Endothelial cell of umbilical vein (primary cell): Measurements from ENCODE around the gene B4GALNT3. TPM values are rescaled to one million over a fixed set of nuclear protein-coding genes. Genes with fewer than 3 reads are reported as not detected.

Source experiments
- BruUV-seq: library from RNA; stranded (reverse); fragments of 400-500 nt; replicated peaks from 2 replicates; lab custom pipeline; 2021; lab: Mats Ljungman, UMichigan
- CTCF ChIA-PET: fragments of 300-600, 350-600 bp; sonication (Branson Sonifier 250); formaldehyde crosslinking; loops from one replicate; lab custom pipeline; 2021; ENCODE audit warnings: antibody characterized with exemption, inconsistent platforms; lab: Charles Lee
- POLR2A ChIA-PET: fragments of 300-600, 350-600 bp; sonication (Branson Sonifier 250); formaldehyde crosslinking; loops from one replicate; lab custom pipeline; 2021; ENCODE audit warnings: antibody characterized with exemption, inconsistent platforms; lab: Charles Lee
- DNase-seq: peaks from one replicate; pipeline ENCODE4 v3.0.0-alpha.2; 2011; ENCODE audit warnings: low read depth, low spot score
- FAIRE-seq: peaks from 2 replicates; lab custom pipeline; 2011; peaks lifted over from hg19 to GRCh38; lab: Jason Lieb, UNC
- H2AFZ ChIP-seq: 2 replicates; pipeline ENCODE4 v1.6.0; 2012; ENCODE audit warnings: low read depth, low read length, control low read depth, inconsistent platforms
- H3K27ac ChIP-seq: 2 replicates; pipeline ENCODE4 v1.5.1; 2011; ENCODE audit warnings: low read depth, mild to moderate bottlenecking, control low read depth, low read length, moderate library complexity; ENCODE audit not compliant: insufficient read depth
- H3K27me3 ChIP-seq, 2 experiments: 2 replicates each; pipeline versions ENCODE4 v1.6.0 to v1.6.1; 2011; ENCODE audit warnings: low read length in 2 of 2, mixed read lengths in 1 of 2; ENCODE audit not compliant: control insufficient read depth in 2 of 2, insufficient read depth in 2 of 2
- H3K36me3 ChIP-seq, 2 experiments: 2 replicates in 1 of 2; 3 replicates in 1 of 2; pipeline ENCODE4 v1.5.1; 2011; ENCODE audit warnings: low read length in 2 of 2, mild to moderate bottlenecking in 1 of 2, moderate library complexity in 1 of 2; ENCODE audit not compliant: control insufficient read depth in 2 of 2, insufficient read depth in 2 of 2; ENCODE audit errors: extremely low read depth in 1 of 2
- H3K4me1 ChIP-seq: 3 replicates; pipeline ENCODE4 v1.5.1; 2011; ENCODE audit warnings: mild to moderate bottlenecking, low read length; ENCODE audit not compliant: control insufficient read depth, insufficient read depth; ENCODE audit errors: extremely low read depth
- H3K4me2 ChIP-seq: 2 replicates; pipeline ENCODE4 v1.6.1; 2011; ENCODE audit warnings: low read length, control low read depth, mixed read lengths; ENCODE audit not compliant: insufficient read depth
- H3K4me3 ChIP-seq, 3 experiments: fragments of 200-600 bp in 1 of 3; sonication (generic), shearing (Covaris generic) in 1 of 3; replicated peaks in 1 of 3; 2 replicates each; pipeline ENCODE4 v1.5.1; 2011 to 2016; ENCODE audit warnings: control low read depth in 3 of 3, low read length in 3 of 3, mild to moderate bottlenecking in 2 of 3, inconsistent platforms in 1 of 3, low read depth in 1 of 3, moderate library complexity in 1 of 3; ENCODE audit not compliant: insufficient read depth in 1 of 3
- H3K79me2 ChIP-seq: 2 replicates; pipeline ENCODE4 v1.6.0; 2012; ENCODE audit warnings: low read length, inconsistent platforms; ENCODE audit not compliant: control insufficient read depth, insufficient read depth
- H3K9ac ChIP-seq: replicated peaks from 2 replicates; pipeline ENCODE3; 2011; ENCODE audit warnings: low read length, control low read depth; ENCODE audit not compliant: insufficient read depth; ENCODE audit errors: extremely low read depth
- H3K9me1 ChIP-seq: replicated peaks from 3 replicates; pipeline ENCODE4 v1.6.0; 2011; ENCODE audit warnings: mild to moderate bottlenecking, low read length; ENCODE audit not compliant: control insufficient read depth, insufficient read depth; ENCODE audit errors: extremely low read depth
- H3K9me3 ChIP-seq: replicated peaks from 2 replicates; pipeline ENCODE4 v1.5.1; 2012; ENCODE audit warnings: low read length, inconsistent platforms; ENCODE audit not compliant: control insufficient read depth, insufficient read depth
- H4K20me1 ChIP-seq: replicated peaks from 2 replicates; pipeline ENCODE3; 2011; ENCODE audit warnings: mild to moderate bottlenecking, low read length; ENCODE audit not compliant: control insufficient read depth, insufficient read depth; ENCODE audit errors: extremely low read depth
- CTCF ChIP-seq, 2 donors: IDR thresholded peaks; 1 replicate in 1 of 2; 2 replicates in 1 of 2; pipeline ENCODE4 v1.5.1; 2011; ENCODE audit warnings: low read length in 2 of 2, mild to moderate bottlenecking in 2 of 2, moderate library complexity in 2 of 2, control low read depth in 1 of 2, inconsistent platforms in 1 of 2, low read depth in 1 of 2; ENCODE audit not compliant: insufficient read depth in 1 of 2; ENCODE audit errors: extremely low read depth in 1 of 2
- EZH2 ChIP-seq: IDR thresholded peaks from 2 replicates; pipeline ENCODE4 v1.6.1; 2012; ENCODE audit warnings: borderline replicate concordance, low read depth, mild to moderate bottlenecking, moderate library complexity, low read length, inconsistent platforms; ENCODE audit not compliant: severe bottlenecking
- FOS ChIP-seq: IDR thresholded peaks from 2 replicates; pipeline ENCODE4 v1.6.1; 2011; ENCODE audit warnings: mild to moderate bottlenecking, low read length, moderate library complexity, borderline replicate concordance; ENCODE audit not compliant: insufficient read depth
- GATA2 ChIP-seq: IDR thresholded peaks from 2 replicates; pipeline ENCODE4 v1.7.0; 2011; ENCODE audit warnings: low read depth, mild to moderate bottlenecking, moderate library complexity, mixed read lengths, low read length; ENCODE audit not compliant: insufficient read length, insufficient read depth
- JUN ChIP-seq: IDR thresholded peaks from 2 replicates; pipeline ENCODE4 v1.6.1; 2011; ENCODE audit warnings: borderline replicate concordance, low read depth; ENCODE audit not compliant: insufficient read length, insufficient read depth
- MAX ChIP-seq: IDR thresholded peaks from 2 replicates; pipeline ENCODE4 v1.6.1; 2011; ENCODE audit not compliant: insufficient read depth, insufficient read length
- MYC ChIP-seq: IDR thresholded peaks from one replicate; pipeline ENCODE4 v1.6.1; 2011; ENCODE audit warnings: mild to moderate bottlenecking, low read depth, low read length
- POLR2A ChIP-seq: IDR thresholded peaks from 2 replicates; pipeline ENCODE4 v1.6.1; 2012; ENCODE audit warnings: low read depth, mild to moderate bottlenecking, control low read depth, low read length
- POLR2AphosphoS5 ChIP-seq: IDR thresholded peaks from 2 replicates; pipeline ENCODE4 v1.6.1; 2012; ENCODE audit warnings: low read depth, mild to moderate bottlenecking, control low read depth, low read length, moderate library complexity; ENCODE audit not compliant: insufficient read depth
- dilution Hi-C: fragments of 300-500 bp; cut with MboI; formaldehyde crosslinking; loops from one replicate; pipeline ENCODE4 v1.15.0; 2019; ENCODE audit warnings: low sequenced_read_pairs; ENCODE audit not compliant: extremely low pct_ligation_motif_present
- intact Hi-C: fragments of 100-400 bp; cut with micrococcal nuclease; formaldehyde crosslinking; loops from one replicate; pipeline ENCODE4 v1.10.0; 2022
- polyA plus RNA-seq, 4 experiments: library from polyadenylated mRNA; depleted of rRNA in 3 of 4; stranded (reverse) in 3 of 4; unstranded in 1 of 4; fragments of >200 nt; gene quantifications; 2 replicates each; pipeline versions ENCODE4 v1.2.1 to v1.2.3, GENCODE V29; 2011 to 2012; ENCODE audit warnings: missing spikeins in 1 of 4
- total RNA-seq: library from RNA; stranded (reverse); gene quantifications from 2 replicates; pipeline ENCODE4 v1.2.3, GENCODE V29; 2021

The B4GALNT3 gene
- total and polyA plus RNA-seq, 2 donors (not counting 3 experiments of a cell fraction or from before 2014, with no cell fraction given): 0.07 TPM; not detected in 1

- Histone ChIP-seq H3K4me1 (no peaks in the 10 kb centered on the region), H3K79me2 (no peaks in the 10 kb centered on the region), H3K4me2 (no peak overlapping the region), H2AFZ (no peak overlapping the region), H3K9ac (no peak overlapping the region), H3K9me1 (no peaks in the 10 kb centered on the region), H3K27ac (no peak overlapping the region), H3K36me3 (no peaks in the 10 kb centered on the region), H3K27me3 (peaks cover 6 to 15% of the 10 kb centered on the region in 2 experiments), H3K4me3 (no peak overlapping the region), H3K9me3 (no peaks in the 10 kb centered on the region), H4K20me1 (no peaks in the 10 kb centered on the region)
- POLR2A ChIA-PET: no interaction called here
- intact Hi-C loops: no loop called here
- no TSS peak for BruUV-seq
- DNase-seq (peak; percentile 13), FAIRE-seq (no peak)
- CTCF ChIA-PET: interaction anchor here (0.9 to 1.5 kb wide), 6 partner anchors 8 to 61 kb away, joined by 3 to 4 read pairs (median 3); no protein-coding TSS in a partner anchor
- dilution Hi-C loops: no loop called here
- TF ChIP-seq FOS: no peak
- TF ChIP-seq MAX: no peak
These were observed 43.5 kb downstream of the B4GALNT3 start for GRCh38 chr12:503111-503761.

- dilution Hi-C loops (no loop called here), intact Hi-C loops (no loop called here)
- no peaks in the 10 kb centered on the region for H4K20me1 ChIP-seq
- H3K4me3 ChIP-seq: no peak overlapping the region
- H3K9me3 ChIP-seq: no peaks in the 10 kb centered on the region
- no peaks in the 10 kb centered on the region for H3K36me3 ChIP-seq
- ChIA-PET POLR2A (no interaction called here), CTCF (no interaction called here)
- no TSS peak for BruUV-seq
- H3K27ac ChIP-seq: no peak overlapping the region
- H3K9me1 ChIP-seq: no peaks in the 10 kb centered on the region
- no peak overlapping the region for H2AFZ ChIP-seq
- H3K4me2 ChIP-seq: no peak overlapping the region
- FAIRE-seq: no peak
- H3K27me3 ChIP-seq: peaks cover 0 to 9% of the 10 kb centered on the region in 2 experiments
- DNase-seq: no peak
- no peak for TF ChIP-seq GATA2
- no peak for TF ChIP-seq FOS
- TF ChIP-seq POLR2AphosphoS5: no peak
- TF ChIP-seq EZH2: no peak
- TF ChIP-seq POLR2A: no peak
- TF ChIP-seq MAX: no peak
- no peak for TF ChIP-seq MYC
- TF ChIP-seq CTCF (IDR thresholded peaks at IDR 0.05; ENCODE audit: extremely low read depth in 1 of 2, insufficient read depth in 1 of 2, low read depth in 1 of 2, low read length in 2 of 2): no peak
- no peak for TF ChIP-seq JUN
- no peak overlapping the region for H3K9ac ChIP-seq
- peaks cover 17% of the 10 kb centered on the region for H3K4me1 ChIP-seq
- no peaks in the 10 kb centered on the region for H3K79me2 ChIP-seq
These were observed 45.5 kb downstream of the B4GALNT3 start for GRCh38 chr12:505221-505620.
